CD14-positive monocyte (primary cell): ENCODE measurements around the gene CHMP4B. TPM values are rescaled to one million over a fixed set of nuclear protein-coding genes. Genes with fewer than 3 reads are reported as not detected.

Experiments used
- DNase-seq, 3 donors: peaks; one replicate each; pipeline ENCODE4 v3.0.0-alpha.2; 2011 to 2022
- H2AFZ ChIP-seq: 2 replicates; pipeline ENCODE4 v1.6.0; 2012; ENCODE audit warnings: mild to moderate bottlenecking, low read depth, low read length, inconsistent platforms; ENCODE audit not compliant: insufficient read depth, poor library complexity, severe bottlenecking
- H3K27ac ChIP-seq, 2 donors: 1 replicate in 1 of 2; 2 replicates in 1 of 2; pipeline ENCODE4 v1.5.1; 2012 to 2013; ENCODE audit warnings: low read length in 2 of 2, control low read depth in 1 of 2, inconsistent platforms in 1 of 2, low read depth in 1 of 2, mild to moderate bottlenecking in 1 of 2
- H3K27me3 ChIP-seq, 2 donors: one replicate each; pipeline versions ENCODE4 v1.6.0 to v1.6.1; 2011 to 2013; ENCODE audit warnings: low read length in 2 of 2; ENCODE audit not compliant: control insufficient read depth in 2 of 2, insufficient read depth in 2 of 2
- H3K36me3 ChIP-seq, 2 donors: replicated peaks in 1 of 2; 1 replicate in 1 of 2; 2 replicates in 1 of 2; pipeline versions ENCODE4 v1.5.1 to v1.6.1; 2012 to 2013; ENCODE audit warnings: low read length in 2 of 2, control low read depth in 1 of 2, inconsistent platforms in 1 of 2, mild to moderate bottlenecking in 1 of 2; ENCODE audit not compliant: insufficient read depth in 2 of 2, control insufficient read depth in 1 of 2
- H3K4me1 ChIP-seq, 2 donors: 1 replicate in 1 of 2; 2 replicates in 1 of 2; pipeline versions ENCODE4 v1.5.1 to v1.6.1; 2012 to 2013; ENCODE audit warnings: low read length in 2 of 2, control low read depth in 1 of 2, inconsistent platforms in 1 of 2, mild to moderate bottlenecking in 1 of 2, moderate library complexity in 1 of 2; ENCODE audit not compliant: insufficient read depth in 2 of 2, control insufficient read depth in 1 of 2
- H3K4me2 ChIP-seq: replicated peaks from 2 replicates; pipeline ENCODE3; 2012; ENCODE audit warnings: low read length, moderate library complexity, mild to moderate bottlenecking; ENCODE audit not compliant: poor library complexity, severe bottlenecking; ENCODE audit errors: extremely low read depth
- H3K4me3 ChIP-seq, 3 experiments: fragments of 200-600 bp in 1 of 3; sonication (generic) in 1 of 3; replicated peaks in 1 of 3; 1 replicate in 2 of 3; 2 replicates in 1 of 3; pipeline ENCODE4 v1.5.1; 2011 to 2013; ENCODE audit warnings: low read length in 3 of 3, mild to moderate bottlenecking in 3 of 3, control low read depth in 2 of 3, low read depth in 2 of 3, inconsistent platforms in 1 of 3, moderate library complexity in 1 of 3
- H3K79me2 ChIP-seq: 2 replicates; pipeline ENCODE4 v1.6.0; 2012; ENCODE audit warnings: mild to moderate bottlenecking, control low read depth, inconsistent platforms, low read length, moderate library complexity; ENCODE audit not compliant: insufficient read depth
- H3K9ac ChIP-seq: 2 replicates; pipeline ENCODE4 v1.6.0; 2017; ENCODE audit warnings: low read length, mild to moderate bottlenecking; ENCODE audit not compliant: insufficient read depth, poor library complexity, severe bottlenecking
- H3K9me3 ChIP-seq, 2 donors: replicated peaks in 1 of 2; 1 replicate in 1 of 2; 2 replicates in 1 of 2; pipeline versions ENCODE4 v1.5.1 to v1.6.1; 2012 to 2013; ENCODE audit warnings: low read length in 2 of 2, control low read depth in 1 of 2; ENCODE audit not compliant: control insufficient read depth in 1 of 2, insufficient read depth in 1 of 2
- H4K20me1 ChIP-seq: 2 replicates; pipeline ENCODE4 v1.6.0; 2012; ENCODE audit warnings: mild to moderate bottlenecking, low read length, control low read depth, moderate library complexity; ENCODE audit not compliant: insufficient read depth
- H3K27ac Mint-ChIP-seq, 7 donors: one replicate each; pipeline ENCODE4 v1.8.0; 2020; ENCODE audit warnings: mild to moderate bottlenecking in 7 of 7, mixed read lengths in 7 of 7, moderate library complexity in 6 of 7, inconsistent platforms in 2 of 7
- H3K27me3 Mint-ChIP-seq, 3 donors: one replicate each; pipeline ENCODE4 v1.8.0; 2021 to 2022; ENCODE audit warnings: low read depth in 3 of 3, mild to moderate bottlenecking in 3 of 3, mixed read lengths in 3 of 3, moderate library complexity in 3 of 3, inconsistent platforms in 1 of 3
- H3K36me3 Mint-ChIP-seq, 2 donors: one replicate each; pipeline ENCODE4 v1.8.0; 2020; ENCODE audit warnings: mixed read lengths in 2 of 2, inconsistent platforms in 1 of 2, mild to moderate bottlenecking in 1 of 2
- H3K4me1 Mint-ChIP-seq: one replicate; pipeline ENCODE4 v1.8.0; 2020; ENCODE audit warnings: mild to moderate bottlenecking, mixed read lengths
- H3K4me3 Mint-ChIP-seq, 2 donors: one replicate each; pipeline ENCODE4 v1.8.0; 2020; ENCODE audit warnings: mild to moderate bottlenecking in 2 of 2, mixed read lengths in 2 of 2, moderate library complexity in 1 of 2
- H3K9me3 Mint-ChIP-seq, 7 donors: one replicate each; pipeline ENCODE4 v1.8.0; 2020 to 2022; ENCODE audit warnings: mixed read lengths in 7 of 7, mild to moderate bottlenecking in 6 of 7, moderate library complexity in 6 of 7, inconsistent platforms in 2 of 7
- WGBS: methylation state at CpG from one replicate; pipeline ENCODE4 v1.1.5; 2013; ENCODE audit warnings: missing lambda C conversion rate; ENCODE audit not compliant: insufficient coverage; 5-methylcytosine and 5-hydroxymethylcytosine counted together
- intact Hi-C, 2 donors: fragments of 100-400 bp; cut with micrococcal nuclease; formaldehyde crosslinking; loops; one replicate each; pipeline versions ENCODE4 v1.15.0 to v1.15.1; 2023
- polyA plus RNA-seq, 3 donors: library from polyadenylated mRNA; depleted of rRNA in 1 of 3; unstranded in 2 of 3; stranded (reverse) in 1 of 3; fragments of 300-500 nt in 2 of 3; fragments of >200 nt in 1 of 3; fragmentation: Illumina TruSeq in 2 of 3; gene quantifications; 1 replicate in 2 of 3; 2 replicates in 1 of 3; pipeline ENCODE4 v1.2.3, GENCODE V29; 2012 to 2021
- TF ChIP-seq, protein P1 (sequence below): fragments of 200-600 bp; IDR thresholded peaks from one replicate; pipeline ENCODE4 v1.8.0; 2022; ENCODE audit warnings: antibody characterized with exemption, mild to moderate bottlenecking

CHMP4B gene
- polyA plus RNA-seq, 3 donors: 7.1 to 181 (median 10.0) TPM

DNA sequence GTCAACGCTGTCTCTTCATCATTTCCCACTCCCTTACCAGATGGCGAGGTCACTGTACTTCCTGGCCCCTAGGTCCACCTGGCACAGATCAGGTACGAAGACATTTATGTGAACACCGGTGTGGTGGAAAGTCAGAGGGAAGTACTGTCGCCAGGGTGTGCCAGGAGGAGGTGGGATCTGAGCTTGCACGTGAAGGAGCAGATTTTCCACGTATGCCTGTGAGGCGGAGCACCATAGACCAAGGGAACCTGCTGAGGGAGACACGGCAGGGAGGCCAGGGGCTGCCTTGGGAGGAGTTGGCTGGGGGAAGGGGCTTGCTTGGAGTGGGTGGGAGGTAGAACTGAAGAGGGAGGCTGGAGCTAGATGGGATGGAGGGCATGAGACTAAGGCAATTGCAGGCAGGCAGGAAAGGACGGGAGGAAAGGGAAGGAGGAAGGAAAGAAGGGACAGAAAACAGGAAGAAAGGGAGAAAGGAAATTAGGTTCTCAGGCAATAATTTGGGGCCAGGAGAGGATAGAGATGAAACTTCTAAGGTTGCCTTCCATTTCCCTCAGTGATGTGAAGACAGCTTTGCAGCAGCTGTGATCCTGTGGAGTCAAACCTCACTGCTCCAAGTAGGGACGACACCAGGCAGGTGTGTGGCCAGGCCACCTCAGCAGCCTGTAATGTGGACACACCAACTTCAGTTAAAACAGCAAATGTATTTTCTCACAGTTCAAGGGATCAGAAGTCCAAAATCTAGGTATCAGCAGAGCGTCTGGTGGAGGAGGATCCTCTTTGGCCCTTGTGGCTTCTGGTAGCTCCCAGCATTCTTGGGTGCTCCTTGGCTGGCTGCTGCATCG lies 46.8 kb downstream of the CHMP4B start:
- peaks cover 57% of the 10 kb centered on the region for H4K20me1 ChIP-seq
- H3K27me3 Mint-ChIP-seq: peaks cover 0 to 2% (median 1%) of the 10 kb centered on the region in 3 donors
- no peak overlapping the region for H3K4me3 ChIP-seq
- H3K9me3 Mint-ChIP-seq: no peaks in the 10 kb centered on the region
- no peak overlapping the region for H3K9ac ChIP-seq
- no peak overlapping the region for H3K4me3 Mint-ChIP-seq
- H2AFZ ChIP-seq: no peak overlapping the region
- peaks cover 35 to 58% of the 10 kb centered on the region in 2 donors for H3K36me3 ChIP-seq
- peak overlapping the region in 1 of 2 donors; percentile 61 for H3K27ac ChIP-seq
- H3K4me2 ChIP-seq: no peak overlapping the region
- H3K27ac Mint-ChIP-seq: peak overlapping the region; percentile 27 to 94 (median 72)
- no peaks in the 10 kb centered on the region for H3K79me2 ChIP-seq
- H3K4me1 ChIP-seq: peaks cover 14 to 25% of the 10 kb centered on the region in 2 donors
- TF ChIP-seq, protein P1, sequence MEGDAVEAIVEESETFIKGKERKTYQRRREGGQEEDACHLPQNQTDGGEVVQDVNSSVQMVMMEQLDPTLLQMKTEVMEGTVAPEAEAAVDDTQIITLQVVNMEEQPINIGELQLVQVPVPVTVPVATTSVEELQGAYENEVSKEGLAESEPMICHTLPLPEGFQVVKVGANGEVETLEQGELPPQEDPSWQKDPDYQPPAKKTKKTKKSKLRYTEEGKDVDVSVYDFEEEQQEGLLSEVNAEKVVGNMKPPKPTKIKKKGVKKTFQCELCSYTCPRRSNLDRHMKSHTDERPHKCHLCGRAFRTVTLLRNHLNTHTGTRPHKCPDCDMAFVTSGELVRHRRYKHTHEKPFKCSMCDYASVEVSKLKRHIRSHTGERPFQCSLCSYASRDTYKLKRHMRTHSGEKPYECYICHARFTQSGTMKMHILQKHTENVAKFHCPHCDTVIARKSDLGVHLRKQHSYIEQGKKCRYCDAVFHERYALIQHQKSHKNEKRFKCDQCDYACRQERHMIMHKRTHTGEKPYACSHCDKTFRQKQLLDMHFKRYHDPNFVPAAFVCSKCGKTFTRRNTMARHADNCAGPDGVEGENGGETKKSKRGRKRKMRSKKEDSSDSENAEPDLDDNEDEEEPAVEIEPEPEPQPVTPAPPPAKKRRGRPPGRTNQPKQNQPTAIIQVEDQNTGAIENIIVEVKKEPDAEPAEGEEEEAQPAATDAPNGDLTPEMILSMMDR: no peak
- no peaks in the 10 kb centered on the region for H3K9me3 ChIP-seq
- 82% methylated on average over 11 of the region's 13 CpGs for WGBS
- peaks cover 27% of the 10 kb centered on the region for H3K4me1 Mint-ChIP-seq
- DNase-seq: no peak
- H3K36me3 Mint-ChIP-seq: peaks cover 46 to 50% of the 10 kb centered on the region in 2 donors
- H3K27me3 ChIP-seq: no peaks in the 10 kb centered on the region
- intact Hi-C loops: no loop called here

- no peak overlapping the region for H3K4me3 ChIP-seq
Measured at GRCh38 chr20:33858666-33859065, 47.5 kb downstream of the CHMP4B start.

More at GRCh38 chr20:33858666-33859065, 47.5 kb downstream of the CHMP4B start:
- Mint-ChIP-seq H3K4me1 (peaks cover 27% of the 10 kb centered on the region), H3K36me3 (peaks cover 39 to 44% of the 10 kb centered on the region in 2 donors), H3K9me3 (no peaks in the 10 kb centered on the region), H3K4me3 (no peak overlapping the region), H3K27me3 (peaks cover 0 to 2% (median 1%) of the 10 kb centered on the region in 3 donors), H3K27ac (peak overlapping the region in 6 of 7 donors; percentile 37 to 94 (median 62))
- Histone ChIP-seq H3K36me3 (peaks cover 30 to 51% of the 10 kb centered on the region in 2 donors), H3K9ac (no peak overlapping the region), H3K9me3 (no peaks in the 10 kb centered on the region), H3K4me2 (no peak overlapping the region), H3K4me1 (peaks cover 14 to 25% of the 10 kb centered on the region in 2 donors), H4K20me1 (peaks cover 50% of the 10 kb centered on the region), H2AFZ (no peak overlapping the region), H3K27me3 (no peaks in the 10 kb centered on the region), H3K27ac (peak overlapping the region in 1 of 2 donors; percentile 61), H3K79me2 (no peaks in the 10 kb centered on the region)
- intact Hi-C loops: no loop called here
- DNase-seq: no peak
- TF ChIP-seq, protein P1: no peak
- 63% methylated on average over 2 of the region's 4 CpGs for WGBS
